ENCODE data around the gene RNF150.

The RNF150 gene

DNA sequence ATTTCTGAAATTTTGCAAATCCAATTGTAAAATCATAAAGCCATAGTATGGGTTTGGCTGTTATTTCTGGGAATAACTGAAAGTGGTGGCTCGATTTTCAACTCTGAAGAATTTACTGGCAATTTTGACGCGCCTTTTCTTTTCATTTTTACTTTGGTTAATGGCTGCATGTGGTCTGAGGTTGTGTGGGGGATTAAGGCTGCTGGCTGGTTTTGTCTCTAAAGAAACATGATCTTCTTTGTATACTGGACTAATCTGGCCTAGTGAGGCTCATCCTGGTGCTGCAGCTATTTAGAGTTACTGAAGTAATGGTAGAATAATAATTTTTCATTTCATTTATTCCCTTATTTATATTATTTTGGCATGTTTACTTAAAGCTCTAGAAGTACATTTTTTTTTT lies 164.0 kb downstream of the RNF150 start:
- DNase-seq: no peak

DNA sequence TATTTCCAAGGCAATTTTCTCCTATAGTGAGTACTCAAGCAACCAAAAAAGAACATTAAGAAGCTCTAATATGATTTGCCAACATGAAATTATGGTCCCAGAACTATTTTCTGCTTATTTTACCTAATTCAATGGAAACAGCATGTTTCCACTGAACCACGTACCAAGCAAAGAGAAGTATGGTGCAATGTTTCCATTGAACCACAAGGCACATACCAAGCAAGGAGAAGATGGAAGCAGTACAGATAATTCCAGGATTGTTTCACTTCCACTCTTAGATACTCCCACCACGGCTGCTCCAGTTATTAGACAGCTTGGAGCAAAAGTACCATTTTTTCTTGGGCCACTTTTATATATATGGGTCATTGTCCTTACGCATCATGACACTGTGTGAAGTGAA lies 164.9 kb downstream of the RNF150 start:
- no peak for DNase-seq

DNA sequence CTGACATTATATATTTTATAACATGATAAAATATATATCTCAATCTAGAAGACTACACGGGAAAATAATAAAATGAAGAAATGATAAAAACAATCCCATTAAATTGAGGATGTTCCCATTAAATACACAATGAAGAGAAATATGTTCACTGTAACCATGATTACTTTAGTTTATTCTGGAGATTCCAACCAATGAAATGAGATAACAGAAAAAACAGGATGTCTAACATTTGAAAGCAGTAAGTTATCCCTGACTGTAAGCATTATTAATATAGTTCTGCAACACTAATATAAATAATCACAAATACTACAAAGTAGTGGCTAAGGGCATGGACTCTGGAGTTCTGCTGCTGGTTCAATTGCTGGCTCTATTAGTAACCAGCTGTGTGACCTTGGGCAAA lies 169.4 kb downstream of the RNF150 start:
- DNase-seq: no peak

DNA sequence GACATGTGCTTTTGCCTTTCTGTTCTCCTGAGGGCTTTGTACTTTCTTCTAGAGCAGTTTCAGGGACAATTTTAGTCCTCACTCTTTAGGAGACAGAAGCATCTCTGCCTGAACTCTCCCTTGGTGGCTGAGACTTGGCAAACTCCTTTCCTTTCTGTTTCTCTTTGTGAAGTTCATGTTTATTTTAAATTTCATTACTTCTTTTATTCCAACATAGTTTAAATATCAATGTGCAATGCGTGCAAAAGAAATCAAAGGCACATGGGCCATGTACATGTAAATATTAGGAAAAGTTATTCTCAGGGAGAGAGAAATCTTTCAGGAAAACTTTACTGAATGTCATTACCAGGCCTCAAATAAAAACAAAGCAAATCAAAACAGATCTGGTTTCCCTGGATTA lies 177.6 kb downstream of the RNF150 start:
- no peak for DNase-seq

DNA sequence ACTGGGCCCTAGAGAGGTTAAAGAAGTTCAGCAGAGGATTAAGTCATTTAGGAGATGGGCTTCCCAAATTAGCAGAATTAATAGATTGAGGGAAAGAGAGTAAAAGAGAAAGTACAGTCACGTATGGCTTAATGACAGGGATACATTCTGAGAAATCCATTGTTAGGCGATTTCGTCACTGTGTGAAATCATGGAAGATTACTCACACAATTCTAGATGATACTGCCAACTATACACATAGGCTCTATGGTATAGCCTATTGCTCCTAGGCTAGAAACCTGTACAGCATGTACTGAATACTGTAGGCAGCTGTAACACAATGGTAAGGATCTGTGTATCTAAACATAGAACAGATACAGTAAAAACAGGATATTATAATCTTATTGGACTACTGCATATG lies 180.6 kb downstream of the RNF150 start:
- DNase-seq: no peak

DNA sequence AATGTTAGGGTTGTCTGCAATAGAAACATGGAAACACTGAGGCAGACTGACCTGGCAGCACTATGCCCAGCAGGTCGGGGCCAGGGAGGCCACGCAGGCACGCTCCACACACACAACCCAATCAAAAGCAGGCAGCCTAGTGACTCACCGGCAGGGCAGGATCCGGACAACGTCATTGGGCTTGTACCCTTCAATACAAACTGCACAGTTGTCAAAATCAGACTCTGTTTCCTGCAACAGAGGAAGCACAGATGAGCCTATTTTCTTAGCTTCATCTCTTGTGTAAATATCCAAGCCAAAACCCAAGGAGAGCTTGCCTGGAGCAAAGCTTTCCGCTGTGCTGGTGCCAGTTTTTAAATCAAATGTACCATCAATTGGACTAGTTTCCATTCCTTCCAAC lies 185.8 kb downstream of the RNF150 start:
- no peak for DNase-seq

DNA sequence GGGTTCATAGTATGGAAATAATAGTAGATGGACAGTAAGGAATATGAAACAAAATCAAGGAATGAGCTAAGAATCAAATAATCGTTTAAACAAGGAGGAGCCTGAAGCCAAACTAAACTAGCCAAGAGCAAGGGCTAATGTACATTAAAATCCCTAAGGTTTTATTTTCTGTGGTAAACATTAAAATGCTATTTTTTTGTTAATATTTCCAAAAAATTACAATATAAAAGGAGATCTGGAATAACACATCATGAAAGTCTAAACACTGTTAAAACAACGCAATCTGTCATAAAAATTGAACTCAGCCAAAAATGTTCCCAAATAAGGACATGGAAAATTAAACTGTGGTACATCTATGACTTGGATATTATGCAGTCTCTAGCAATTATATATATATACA lies 188.2 kb downstream of the RNF150 start:
- DNase-seq: no peak

DNA sequence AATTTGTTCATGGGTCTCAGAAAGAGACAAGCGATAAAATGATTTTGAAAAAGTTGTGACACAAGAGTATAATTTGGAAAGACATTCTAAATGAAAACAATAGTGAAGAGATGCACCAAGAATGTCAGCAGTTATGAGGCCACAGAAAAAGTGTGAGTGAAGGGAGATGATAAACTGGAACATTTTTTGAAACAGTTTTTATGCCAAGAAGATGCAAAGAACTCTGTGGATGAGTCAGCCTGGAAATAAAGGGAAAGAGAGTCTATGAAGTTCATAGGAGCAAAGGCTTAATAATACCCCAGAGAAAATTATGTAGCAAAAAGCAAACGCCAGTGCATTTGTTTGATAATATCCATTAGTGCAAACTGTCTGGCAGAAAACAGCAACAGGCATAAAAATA lies 188.7 kb downstream of the RNF150 start:
- no peak for DNase-seq

DNA sequence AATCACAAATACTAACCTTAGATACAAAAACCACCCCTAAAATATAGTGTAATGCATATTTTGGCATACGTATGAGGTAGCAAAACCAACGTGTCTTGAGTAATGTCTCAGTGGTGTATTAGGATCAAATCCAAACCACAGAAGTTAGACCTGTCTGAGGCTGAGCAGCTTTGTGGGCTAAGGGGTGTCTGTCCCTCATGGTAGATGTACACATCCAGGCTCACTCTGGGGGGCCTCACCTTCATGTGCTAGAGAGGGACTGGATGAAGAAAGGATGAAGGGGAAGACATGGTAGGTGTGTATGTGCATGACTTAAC lies 189.1 kb downstream of the RNF150 start:
- no peak for DNase-seq

DNA sequence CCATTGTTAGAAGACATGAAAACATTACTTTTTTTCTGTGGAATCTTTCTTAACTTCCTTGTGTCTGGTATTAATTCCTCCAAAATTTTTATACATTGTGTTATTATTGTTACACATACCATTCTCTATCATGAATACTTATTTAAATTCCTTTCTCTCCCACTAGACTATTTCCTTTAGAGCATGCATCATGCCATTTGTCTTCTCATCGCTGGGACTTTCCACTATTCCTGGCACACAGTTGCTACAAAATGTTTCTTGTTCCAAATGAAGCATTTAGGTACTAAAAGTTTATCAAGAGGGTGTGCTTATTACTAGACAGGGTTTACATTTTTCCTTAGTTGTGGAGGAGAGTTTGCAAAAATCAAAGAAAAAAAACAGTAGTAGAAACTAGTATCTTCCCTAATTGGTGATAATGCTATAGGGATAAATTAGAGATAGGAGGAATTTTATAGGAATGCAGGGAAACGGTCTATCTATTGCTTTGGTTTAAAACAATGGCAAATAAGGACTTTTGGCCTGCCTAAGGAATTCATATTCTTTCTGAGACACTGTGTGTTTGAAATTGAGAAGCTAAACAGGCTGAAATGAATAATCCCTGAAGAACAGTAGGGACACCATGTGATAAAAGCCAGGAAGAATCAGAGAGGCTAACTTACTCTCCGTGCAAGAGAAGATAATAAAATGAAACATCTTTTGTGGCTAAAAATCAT lies 189.6 kb downstream of the RNF150 start:
- DNase-seq: no peak

DNA sequence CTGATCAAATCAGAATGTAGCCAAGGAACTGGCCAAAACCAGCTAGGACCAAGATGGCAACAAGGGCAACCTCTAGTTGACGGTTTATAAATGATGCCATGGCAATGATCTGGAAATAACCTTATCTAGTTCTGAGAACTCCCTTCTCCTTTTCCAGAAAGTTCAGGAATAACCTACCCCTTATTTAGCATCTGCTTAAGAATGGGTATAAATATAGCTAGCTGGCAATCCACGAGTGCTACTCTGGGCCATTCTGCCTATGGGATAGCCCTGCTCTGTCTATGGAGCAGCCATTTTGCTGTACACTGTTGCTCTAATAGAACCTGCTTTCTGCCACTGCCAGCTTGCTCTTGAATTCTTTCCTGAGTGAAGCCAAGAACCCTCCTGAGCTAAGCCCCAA lies 192.7 kb downstream of the RNF150 start:
- no peak for DNase-seq

DNA sequence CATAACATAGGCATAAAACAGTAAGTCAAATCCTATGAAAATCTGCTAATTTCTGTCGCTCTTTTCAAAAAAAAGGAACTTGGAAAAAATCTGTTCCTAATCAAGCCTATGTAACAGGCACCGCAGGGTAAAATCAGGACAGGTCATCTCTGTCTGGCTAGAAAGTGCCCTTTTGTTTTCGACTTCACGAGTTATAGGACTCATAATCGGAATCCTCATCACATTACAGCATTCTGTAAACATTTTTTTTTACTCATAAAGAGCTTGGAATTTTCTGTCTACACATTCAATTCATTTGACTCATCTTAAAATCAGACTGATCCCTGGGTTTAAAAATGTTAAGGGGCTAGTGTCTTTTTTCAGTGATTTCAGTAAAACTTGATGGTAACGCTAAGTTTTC lies 195.4 kb downstream of the RNF150 start:
- no peak for DNase-seq

DNA sequence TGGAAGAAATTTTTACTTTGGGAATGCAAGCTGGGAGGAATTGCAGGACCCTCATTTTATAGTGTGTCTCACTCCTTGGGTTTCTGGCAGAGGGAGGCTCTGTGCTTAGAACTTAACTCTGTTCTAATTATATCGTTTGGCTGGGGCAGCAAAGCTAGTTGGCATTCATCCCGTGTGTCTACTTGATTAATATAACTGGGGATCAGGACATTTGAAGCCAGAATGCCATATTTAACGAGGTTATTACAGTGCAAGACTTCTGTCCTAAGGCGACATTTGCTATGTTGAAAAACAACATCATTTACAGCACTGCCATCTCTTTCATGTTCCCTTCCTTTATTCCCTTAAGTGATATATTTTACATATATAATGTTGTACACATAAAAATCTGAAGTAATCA lies 198.0 kb downstream of the RNF150 start:
- no peak for DNase-seq

DNA sequence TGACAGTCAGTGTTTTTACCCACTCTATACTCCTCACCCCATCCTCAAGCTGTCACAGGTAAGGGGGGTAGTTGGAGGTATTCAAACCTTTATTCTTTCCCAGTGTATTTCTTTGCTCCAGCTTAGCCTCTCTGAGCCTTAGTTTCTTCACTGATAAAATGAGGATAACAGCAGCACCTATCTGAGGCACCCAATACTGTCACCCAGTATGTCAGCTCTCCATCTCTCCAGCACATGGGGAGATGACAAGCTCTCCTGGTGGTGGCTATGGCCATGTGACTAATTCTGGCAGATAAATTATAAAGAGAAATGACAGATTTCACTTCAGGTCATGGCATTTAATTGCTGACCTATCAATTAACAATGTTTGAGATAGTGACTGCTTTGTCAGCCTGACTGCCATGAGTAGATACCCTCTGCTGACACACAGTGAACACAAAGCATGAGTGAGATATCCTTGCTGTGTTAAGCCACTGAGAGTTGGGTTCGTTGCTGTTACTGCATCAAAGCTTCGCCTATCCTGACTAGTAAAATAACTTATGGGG lies 200.7 kb downstream of the RNF150 start:
- no peak for DNase-seq

DNA sequence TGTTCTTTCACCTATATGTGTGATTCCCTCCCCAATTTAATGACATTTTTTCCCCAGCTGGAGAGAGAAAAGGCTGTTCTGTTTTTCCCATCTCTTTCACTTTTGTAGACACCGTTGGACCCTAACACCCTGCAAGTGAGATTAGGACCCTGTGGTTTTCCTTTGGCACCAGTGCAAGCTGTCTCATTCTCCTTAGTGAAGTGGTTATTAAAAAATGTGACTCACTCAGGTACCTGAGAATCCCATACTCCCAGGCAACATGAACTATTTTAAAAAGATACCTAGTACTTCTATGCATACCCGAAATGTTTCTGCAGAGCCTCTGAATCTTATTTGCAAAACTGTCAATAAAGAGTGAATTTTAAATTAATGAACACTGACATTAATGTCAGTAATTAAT lies 201.4 kb downstream of the RNF150 start:
- DNase-seq: no peak

DNA sequence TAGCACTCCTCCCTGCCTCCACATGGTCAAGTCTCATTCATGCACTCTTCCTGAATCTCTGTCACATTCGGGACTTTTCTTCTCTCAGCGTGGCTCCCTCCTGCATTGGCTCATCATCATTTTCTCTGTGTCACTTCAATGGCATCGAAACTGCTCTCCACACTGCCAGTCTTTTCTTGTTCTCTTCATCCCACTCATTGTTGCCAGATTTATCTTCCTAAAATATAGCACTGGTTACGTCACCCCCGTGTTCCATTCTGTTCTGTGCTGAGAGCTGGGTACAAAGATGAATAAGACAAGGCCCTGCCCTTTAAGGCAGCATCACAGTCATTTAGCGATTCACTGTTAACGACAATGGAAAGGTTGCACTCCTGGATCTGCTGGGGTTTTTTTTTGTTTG lies 202.7 kb downstream of the RNF150 start:
- DNase-seq: no peak

DNA sequence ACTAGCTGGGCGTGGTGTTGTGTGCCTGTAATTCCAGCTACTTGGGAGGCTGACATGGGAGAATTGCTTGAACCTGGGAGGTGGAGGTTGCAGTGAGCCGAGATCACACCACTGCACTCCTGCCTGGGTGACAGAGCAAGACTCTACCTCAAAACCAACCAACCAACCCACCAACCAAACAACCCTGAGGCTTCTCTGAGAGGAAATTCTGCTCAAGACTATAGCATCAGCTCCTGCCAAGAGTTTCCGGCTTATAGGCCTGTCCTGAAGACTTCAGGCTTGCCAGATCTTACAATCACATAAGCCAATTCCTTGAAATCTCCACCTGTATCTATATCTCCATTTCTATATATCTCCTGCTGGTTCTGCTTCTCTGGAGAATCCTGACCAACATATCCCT lies 203.3 kb downstream of the RNF150 start:
- DNase-seq: no peak

DNA sequence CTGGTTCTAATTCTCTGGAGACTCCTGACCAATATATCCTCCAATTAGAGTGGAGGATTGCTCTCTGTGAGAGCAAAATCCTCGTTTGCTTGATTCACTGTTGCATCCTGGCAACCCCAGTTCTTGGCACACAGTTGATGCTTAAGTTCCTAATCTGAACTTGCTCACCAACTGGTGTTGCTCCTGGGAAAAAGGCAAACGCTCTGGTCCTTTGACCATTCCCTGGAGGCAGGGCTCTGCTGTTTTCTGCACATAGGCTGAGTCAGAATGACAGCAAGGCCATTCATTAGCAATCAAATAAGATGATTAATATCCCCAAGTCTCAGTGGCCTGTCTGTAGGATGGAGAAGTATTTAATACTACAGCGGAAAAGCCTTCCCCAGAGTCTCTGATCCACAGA lies 204.4 kb downstream of the RNF150 start:
- DNase-seq: no peak

DNA sequence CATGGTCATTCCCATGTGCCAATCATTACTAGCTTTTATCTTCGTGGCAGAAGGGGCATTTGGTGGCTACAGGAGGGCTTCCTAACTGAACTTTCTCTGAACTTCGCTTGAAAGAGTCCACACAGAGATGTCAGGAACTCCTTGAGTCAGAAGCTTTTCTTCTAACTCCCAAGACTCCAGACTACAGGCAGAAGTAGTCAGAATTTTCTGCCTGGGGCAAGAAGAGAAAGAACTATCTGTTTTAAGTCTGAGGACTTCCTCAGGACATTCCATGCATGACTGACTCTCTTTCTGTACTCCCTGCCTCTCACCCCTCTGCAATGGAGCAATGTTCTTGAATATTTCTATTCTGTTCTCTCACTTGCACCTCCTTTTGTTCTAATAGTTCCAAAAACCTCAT lies 206.6 kb downstream of the RNF150 start:
- no peak for DNase-seq

DNA sequence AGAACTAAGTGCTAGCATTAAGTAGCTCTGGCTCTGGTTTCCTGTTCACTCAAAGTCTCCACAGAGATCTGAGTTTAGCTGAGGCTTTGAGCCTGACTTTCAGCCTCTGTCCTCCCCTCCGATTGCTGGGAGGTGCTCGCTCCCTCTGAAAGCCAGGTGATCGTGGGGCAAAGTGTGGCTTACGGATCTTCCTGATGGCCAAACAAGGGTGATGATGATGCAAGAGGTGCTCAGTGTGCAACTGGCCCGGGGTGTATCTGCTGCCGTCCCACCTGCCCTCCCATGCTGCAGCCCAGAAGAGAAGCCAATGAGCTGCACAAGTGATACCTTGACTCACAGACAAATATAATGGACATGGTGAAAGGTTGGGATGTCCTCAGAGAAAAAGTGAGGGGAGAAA lies 207.9 kb downstream of the RNF150 start:
- DNase-seq: no peak

DNA sequence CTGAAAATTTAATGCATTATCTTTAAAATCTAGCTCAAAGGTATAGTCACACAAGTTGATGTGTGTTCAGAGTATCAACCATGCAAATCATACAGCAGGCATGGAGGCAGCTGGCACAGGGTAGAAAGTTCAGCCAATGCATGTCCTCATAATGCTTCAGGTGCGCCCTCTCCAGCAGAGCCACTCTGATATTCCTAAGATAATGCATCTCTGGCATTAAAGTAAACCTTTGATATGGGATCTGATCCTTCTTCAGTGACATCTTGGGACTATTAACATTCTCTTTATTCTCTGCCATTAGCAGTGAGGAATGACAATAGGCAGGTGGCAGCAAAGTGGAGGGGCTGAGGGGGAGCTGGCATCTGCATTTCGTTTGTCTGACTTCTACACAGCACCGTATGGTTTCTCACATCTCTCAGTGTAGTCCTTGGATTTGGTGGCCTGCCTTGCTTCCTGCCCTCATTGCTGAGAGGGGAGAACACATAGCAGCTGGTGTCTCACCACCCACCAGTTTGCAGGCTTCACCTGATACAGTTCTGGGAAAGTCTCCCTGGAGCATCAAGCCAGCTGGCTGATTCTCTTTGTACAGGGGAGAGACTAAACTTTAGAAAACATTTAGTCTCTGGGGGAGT lies 208.4 kb downstream of the RNF150 start:
- no peak for DNase-seq

DNA sequence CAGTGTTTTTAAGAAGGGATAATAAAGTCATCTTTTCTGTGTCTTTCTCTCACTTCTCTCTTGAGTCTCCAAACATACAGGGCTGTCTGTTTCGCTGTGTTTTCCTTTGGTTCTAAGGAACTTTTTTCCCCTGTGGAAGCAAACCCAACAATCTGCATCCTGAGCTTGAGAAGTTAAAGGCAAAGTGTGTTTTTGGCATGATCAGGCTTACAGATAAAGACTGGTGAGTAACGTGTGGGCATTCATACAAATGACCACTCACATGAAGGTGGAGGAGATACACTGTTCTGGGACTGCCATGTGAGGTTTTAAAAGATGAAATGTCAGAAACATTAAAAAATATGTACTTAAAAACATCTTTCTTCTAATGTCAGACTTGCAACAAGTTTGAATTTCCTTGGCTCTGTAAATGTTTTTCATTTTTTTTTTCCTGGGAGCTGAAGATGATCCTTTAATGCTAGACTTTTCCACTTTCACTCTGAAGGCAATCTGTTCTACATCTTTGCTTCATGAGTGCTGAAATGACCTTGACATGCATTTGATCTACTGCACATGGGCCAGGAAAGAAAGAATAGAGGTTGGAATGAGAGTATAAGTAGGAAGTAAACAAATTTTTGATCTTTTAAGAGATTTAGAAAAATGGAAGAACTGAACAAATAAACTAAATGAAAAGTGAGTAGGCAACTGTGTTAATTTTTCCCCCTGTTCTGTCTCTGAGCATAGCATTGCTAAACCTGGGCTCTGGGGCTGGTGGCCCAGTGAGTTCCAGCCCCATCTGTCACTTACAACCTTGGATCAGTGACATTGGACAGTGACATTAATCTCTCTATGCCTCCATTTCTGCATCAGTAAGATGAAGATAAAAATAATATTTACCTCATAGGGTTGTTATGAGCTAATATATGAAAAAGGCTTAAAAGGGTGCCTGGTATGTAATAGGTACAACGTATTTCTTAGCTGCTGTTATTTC lies 226.0 kb downstream of the RNF150 start:
- no peak for DNase-seq

DNA sequence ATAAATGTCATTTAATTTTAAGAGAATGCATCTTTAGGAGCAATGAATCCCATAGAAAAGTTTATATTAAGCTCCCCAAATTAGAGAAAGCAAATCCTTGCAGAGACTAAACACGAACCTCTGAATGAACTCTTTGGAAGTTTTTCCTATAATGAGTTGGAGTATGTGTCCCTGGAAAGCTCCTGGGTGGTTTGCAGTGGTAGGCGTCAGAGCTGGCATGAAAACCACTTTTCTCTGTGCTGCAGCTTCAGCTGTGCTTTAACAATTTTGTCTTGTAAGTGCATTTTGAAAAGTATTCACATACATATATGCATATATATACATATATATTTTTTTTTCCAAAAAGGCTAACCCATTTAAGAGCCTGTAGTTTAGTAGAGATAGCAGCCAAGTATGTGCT lies 228.4 kb downstream of the RNF150 start:
- no peak for DNase-seq

Data from stimulated activated CD4-positive, alpha-beta T cell treated with anti-CD3 and anti-CD28 coated beads, Interleukin-1b, Interleukin-23, amount 100 ng/mL, for 48 hours (primary cell).